GM12874 (cell line): ENCODE data around the gene EPS8.

ENCODE experiments used
- CTCF ChIP-seq: IDR thresholded peaks from 2 replicates; pipeline ENCODE4 v1.5.1; 2011; ENCODE audit warnings: low read depth, mild to moderate bottlenecking, control low read depth, low read length, moderate library complexity; ENCODE audit not compliant: insufficient read depth

Gene EPS8

GRCh38 chr12:15693228-15693911 lies 95.8 kb downstream of the EPS8 start:
- TF ChIP-seq CTCF, result no peak

- no peak for TF ChIP-seq CTCF
Measured at GRCh38 chr12:15691388-15691787, 97.8 kb downstream of the EPS8 start.

GRCh38 chr12:15690320-15690719 lies 98.9 kb downstream of the EPS8 start:
- TF ChIP-seq CTCF, result no peak

- TF ChIP-seq CTCF, result no peak
Measured at GRCh38 chr12:15689751-15690191, 99.4 kb downstream of the EPS8 start.

- no peak for TF ChIP-seq CTCF
Measured at GRCh38 chr12:15688838-15689625, 100.2 kb downstream of the EPS8 start.

GRCh38 chr12:15688202-15688736 lies 100.9 kb downstream of the EPS8 start:
- no peak for TF ChIP-seq CTCF

- TF ChIP-seq CTCF, result no peak
Measured at GRCh38 chr12:15687583-15687982, 101.6 kb downstream of the EPS8 start.
